AG04450 (cell line): ENCODE measurements around the gene SH3BP5L. TPM values are rescaled to one million over a fixed set of nuclear protein-coding genes. Genes with fewer than 3 reads are reported as not detected.

Experiments
- CTCF ChIA-PET: fragments of 300-600, 350-600 bp; formaldehyde crosslinking; extraction: SDS; loops from one replicate; lab custom pipeline; 2022; ENCODE audit warnings: antibody characterized with exemption, inconsistent platforms; lab: Charles Lee
- POLR2A ChIA-PET: fragments of 350-600 bp; formaldehyde crosslinking; extraction: SDS; loops from one replicate; lab custom pipeline; 2021; ENCODE audit warnings: antibody characterized with exemption, inconsistent platforms; lab: Yijun Ruan, JAX
- DNase-seq: peaks from one replicate; pipeline ENCODE4 v3.0.0-alpha.2; 2011; ENCODE audit warnings: low read depth, low spot score
- H3K27ac ChIP-seq: one replicate; pipeline ENCODE4 v1.5.1; 2012; ENCODE audit warnings: low read depth, low read length, control low read depth
- H3K27me3 ChIP-seq: one replicate; pipeline ENCODE4 v1.6.0; 2012; ENCODE audit warnings: low read length; ENCODE audit not compliant: control insufficient read depth, insufficient read depth
- H3K4me3 ChIP-seq: 2 replicates; pipeline ENCODE4 v1.5.1; 2011; ENCODE audit warnings: mild to moderate bottlenecking, low read depth, low read length, control low read depth
- H3K9me3 ChIP-seq: 2 replicates; pipeline ENCODE4 v1.5.1; 2012; ENCODE audit warnings: low read length; ENCODE audit not compliant: control insufficient read depth, insufficient read depth
- polyA minus RNA-seq: library from RNA; depleted of rRNA, polyadenylated mRNA; stranded (reverse); fragments of >200 nt; gene quantifications from 2 replicates; pipeline ENCODE4 v1.2.3, GENCODE V29; 2011; rRNA and poly(A)+ RNA removed
- polyA plus RNA-seq: library from polyadenylated mRNA; depleted of rRNA; stranded (reverse); fragments of >200 nt; gene quantifications from 2 replicates; pipeline ENCODE4 v1.2.3, GENCODE V29; 2011; rRNA removed
- TF ChIP-seq, protein P1 (sequence below): IDR thresholded peaks from 2 replicates; pipeline ENCODE4 v1.5.1; 2011; ENCODE audit warnings: low read depth, low read length, control low read depth, inconsistent platforms

Gene SH3BP5L
- polyA plus RNA-seq (15.3 and 16.6 TPM in 2 replicates), polyA minus RNA-seq (17.7 and 21.6 TPM in 2 replicates)

DNA sequence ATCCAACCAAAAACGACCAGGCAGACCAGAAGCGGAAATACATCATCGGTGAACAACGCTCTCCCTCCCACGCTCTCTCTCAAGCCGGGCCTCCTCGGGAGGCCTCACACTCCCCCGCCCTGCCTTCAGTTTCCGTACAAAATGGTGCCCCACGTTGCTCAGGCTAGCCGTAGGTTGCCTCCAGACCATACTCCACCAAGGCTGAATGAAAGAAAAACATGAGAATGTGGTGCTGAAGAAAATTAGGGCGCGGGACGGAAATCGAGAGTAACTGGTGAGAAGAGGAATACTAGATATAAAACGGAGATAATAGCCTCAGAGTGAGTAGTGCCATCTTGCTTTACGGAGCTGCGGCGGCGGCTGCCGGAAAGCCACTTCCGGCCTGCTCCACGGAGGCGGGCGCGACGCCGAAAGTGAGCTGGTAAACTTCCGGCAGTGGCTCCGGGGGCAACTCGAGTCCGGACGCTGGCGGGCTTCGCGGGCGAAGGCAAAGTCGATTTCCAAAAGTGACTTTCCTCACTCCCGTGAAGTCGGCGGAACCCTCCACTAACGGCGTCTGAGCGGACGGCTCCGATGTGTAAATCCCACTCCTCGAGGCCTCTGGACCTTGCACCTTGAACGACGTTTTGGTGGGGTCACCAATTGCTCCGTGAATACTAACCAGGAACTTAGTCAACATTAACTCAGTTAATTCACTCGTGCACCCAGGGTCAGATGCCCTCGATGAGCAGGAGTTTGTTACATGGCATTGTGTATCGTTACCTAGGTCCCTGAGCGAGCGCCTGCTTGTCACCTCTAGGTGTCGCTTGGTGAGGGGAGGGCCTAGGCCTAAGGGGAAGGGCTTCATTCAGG lies at the start of gene SH3BP5L:
SH3BP5L (minus strand) TSS at position 7 of the 852 bp plus-strand sequence. CDS start 980 bp downstream, outside the sequence.
- TF ChIP-seq, protein P1, sequence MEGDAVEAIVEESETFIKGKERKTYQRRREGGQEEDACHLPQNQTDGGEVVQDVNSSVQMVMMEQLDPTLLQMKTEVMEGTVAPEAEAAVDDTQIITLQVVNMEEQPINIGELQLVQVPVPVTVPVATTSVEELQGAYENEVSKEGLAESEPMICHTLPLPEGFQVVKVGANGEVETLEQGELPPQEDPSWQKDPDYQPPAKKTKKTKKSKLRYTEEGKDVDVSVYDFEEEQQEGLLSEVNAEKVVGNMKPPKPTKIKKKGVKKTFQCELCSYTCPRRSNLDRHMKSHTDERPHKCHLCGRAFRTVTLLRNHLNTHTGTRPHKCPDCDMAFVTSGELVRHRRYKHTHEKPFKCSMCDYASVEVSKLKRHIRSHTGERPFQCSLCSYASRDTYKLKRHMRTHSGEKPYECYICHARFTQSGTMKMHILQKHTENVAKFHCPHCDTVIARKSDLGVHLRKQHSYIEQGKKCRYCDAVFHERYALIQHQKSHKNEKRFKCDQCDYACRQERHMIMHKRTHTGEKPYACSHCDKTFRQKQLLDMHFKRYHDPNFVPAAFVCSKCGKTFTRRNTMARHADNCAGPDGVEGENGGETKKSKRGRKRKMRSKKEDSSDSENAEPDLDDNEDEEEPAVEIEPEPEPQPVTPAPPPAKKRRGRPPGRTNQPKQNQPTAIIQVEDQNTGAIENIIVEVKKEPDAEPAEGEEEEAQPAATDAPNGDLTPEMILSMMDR = peak; percentile 65
- peak; percentile 86 for DNase-seq
- Histone ChIP-seq H3K4me3 (peak within 1 kb of the TSS; percentile 99), H3K9me3 (no peaks in the 10 kb centered on the region), H3K27ac (peak within 1 kb of the TSS; percentile 74), H3K27me3 (no peaks in the 10 kb centered on the region)
- ChIA-PET POLR2A (interaction anchor here (0.6 to 2.0 kb wide), 4 partner anchors 12 to 47 kb away, joined by 3 to 27 read pairs (median 6); partner anchors contain the start of gene ZNF672), CTCF (interaction anchor here (1.1 to 3.1 kb wide), 4 partner anchors 10 to 19 kb away, joined by 3 to 16 read pairs (median 4); partner anchors contain the start of gene ZNF672)

DNA sequence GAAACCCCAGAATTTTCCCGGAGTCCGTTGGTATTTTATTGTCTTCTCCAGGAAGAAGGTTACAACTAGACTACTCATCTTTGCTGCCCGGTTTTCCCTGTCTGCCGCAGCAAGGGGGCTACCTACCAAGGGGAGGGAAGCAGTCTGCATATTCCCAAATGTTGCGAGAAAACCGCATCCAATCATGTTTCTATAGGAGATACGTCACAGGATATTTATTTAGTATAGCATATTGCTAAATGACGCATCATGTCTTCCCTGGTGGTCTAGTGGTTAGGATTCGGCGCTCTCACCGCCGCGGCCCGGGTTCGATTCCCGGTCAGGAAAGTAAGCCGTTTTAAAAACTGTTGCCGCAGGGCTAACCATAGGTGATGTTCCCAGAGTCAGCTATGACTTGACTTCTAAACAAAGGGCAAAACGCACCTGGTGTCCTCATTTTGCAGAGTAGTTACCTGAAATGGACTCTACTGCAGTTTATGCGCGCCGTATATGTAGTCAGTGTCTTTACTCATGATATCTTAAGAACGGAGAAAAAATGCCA lies 48.3 kb upstream of the SH3BP5L start:
- peak overlapping the region; percentile 93 for H3K27ac ChIP-seq

DNA sequence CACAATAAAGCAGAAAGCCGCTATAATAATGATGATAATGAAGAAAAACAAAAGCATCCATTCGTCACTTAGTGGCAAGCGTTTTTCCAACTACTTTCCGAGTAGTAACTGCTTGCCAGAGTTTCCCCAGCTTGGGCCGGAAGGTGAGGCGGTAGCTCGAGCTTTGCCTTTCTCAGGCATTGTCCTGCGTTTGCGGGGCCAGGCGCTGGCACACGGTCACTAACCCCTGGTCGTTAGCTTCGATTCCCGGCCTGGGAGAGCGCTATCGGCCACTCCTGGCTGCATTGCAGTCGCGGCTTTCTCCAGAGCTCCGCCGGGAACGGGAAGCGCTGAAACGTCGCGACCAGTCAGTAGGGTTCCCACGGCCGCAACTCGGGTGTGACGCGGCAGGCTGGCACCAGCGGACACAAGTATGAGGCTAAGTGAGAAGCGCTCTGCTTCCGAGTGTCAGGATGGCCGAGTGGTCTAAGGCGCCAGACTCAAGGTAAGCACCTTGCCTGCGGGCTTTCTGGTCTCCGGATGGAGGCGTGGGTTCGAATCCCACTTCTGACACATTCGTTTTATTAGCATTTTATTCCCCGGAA lies 47.8 kb upstream of the SH3BP5L start:
- H3K27ac ChIP-seq = peak overlapping the region; percentile 93
- TF ChIP-seq, protein P1 = peak; percentile 19; the same call in 1 of the 2 replicates
- ChIA-PET CTCF (interaction anchor here (0.9 to 1.6 kb wide), 4 partner anchors 15 to 35 kb away, joined by 3 to 6 read pairs (median 4); partner anchors contain the start of gene ZNF692), POLR2A (interaction anchor here (1.0 to 1.7 kb wide), 3 partner anchors 15 to 48 kb away, joined by 3 to 8 read pairs (median 7); partner anchors contain the start of genes SH3BP5L, ZNF672 and ZNF692)
- H3K27me3 ChIP-seq = no peaks in the 10 kb centered on the region
- no peaks in the 10 kb centered on the region for H3K9me3 ChIP-seq
- peak; percentile 94 for DNase-seq
- peak overlapping the region; percentile 84 for H3K4me3 ChIP-seq

More for the DNA sequence above, 48.3 kb upstream of the SH3BP5L start:
- Histone ChIP-seq H3K4me3 (peak overlapping the region; percentile 84), H3K9me3 (no peaks in the 10 kb centered on the region), H3K27me3 (no peaks in the 10 kb centered on the region)
- ChIA-PET POLR2A (interaction anchor here (1.0 to 1.7 kb wide), 3 partner anchors 15 to 48 kb away, joined by 3 to 8 read pairs (median 7); partner anchors contain the start of genes SH3BP5L, ZNF672 and ZNF692), CTCF (interaction anchor here (0.9 to 1.3 kb wide), 3 partner anchors 15 to 35 kb away, joined by 3 to 6 read pairs (median 3); partner anchors contain the start of gene ZNF692)
- no peak for DNase-seq
- TF ChIP-seq, protein P1 = no peak

DNA sequence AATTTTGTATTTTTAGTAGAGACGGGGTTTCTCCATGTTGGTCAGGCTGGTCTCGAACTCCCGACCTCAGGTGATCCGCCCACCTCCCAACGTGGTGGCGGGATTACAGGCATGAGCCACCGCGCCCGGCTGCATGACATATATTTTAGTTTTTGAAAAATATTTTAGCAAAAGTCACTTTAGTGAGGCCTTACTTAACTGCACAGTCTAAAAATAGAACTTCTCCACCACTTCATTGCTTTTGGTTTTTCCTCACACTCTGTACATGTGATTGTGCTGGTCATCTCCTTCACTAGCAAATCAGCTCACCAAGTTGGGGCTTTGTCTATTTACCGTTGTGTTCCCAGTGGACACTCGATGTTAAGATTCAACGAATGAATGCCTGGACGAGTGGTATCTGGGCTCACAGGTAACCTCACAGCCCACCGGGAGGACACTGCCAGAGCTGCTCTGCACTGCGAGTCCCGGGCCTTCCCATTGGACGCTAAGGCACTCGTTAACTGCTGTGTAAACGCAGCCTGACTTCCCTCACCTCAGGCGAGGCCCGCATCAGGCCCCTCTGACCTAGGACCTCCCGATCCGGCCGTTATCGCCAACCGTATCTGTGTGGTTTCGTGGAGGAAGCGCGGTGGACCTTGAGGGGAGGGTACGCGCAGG lies 47.2 kb upstream of the SH3BP5L start:
- ChIA-PET CTCF (interaction anchor here (0.9 to 1.6 kb wide), 3 partner anchors 14 to 36 kb away, joined by 3 to 4 read pairs (median 3); partner anchors contain the start of gene ZNF692), POLR2A (interaction anchor here (1.0 to 1.7 kb wide), 3 partner anchors 14 to 47 kb away, joined by 3 to 8 read pairs (median 7); partner anchors contain the start of genes SH3BP5L, ZNF672 and ZNF692)
- peak overlapping the region; percentile 93 for H3K27ac ChIP-seq
- no peak for DNase-seq
- TF ChIP-seq, protein P1 = no peak
- no peaks in the 10 kb centered on the region for H3K27me3 ChIP-seq
- no peaks in the 10 kb centered on the region for H3K9me3 ChIP-seq
- H3K4me3 ChIP-seq = peak overlapping the region; percentile 84
